ENCODE measurements around the gene BCL2L12.

GRCh38 chr19:49696115-49696514 lies 30.4 kb downstream of the BCL2L12 start:
- TF ChIP-seq CTCF (IDR thresholded peaks at IDR 0.05) (no peak), POLR2A (IDR thresholded peaks at IDR 0.05) (no peak), POLR2AphosphoS5 (IDR thresholded peaks at IDR 0.05) (no peak)

All from upper lobe of left lung (tissue), 4 donors.